Measurements from ENCODE around the gene ZNF462.

- TF ChIP-seq CTCF (IDR thresholded peaks at IDR 0.05) (no peak), POLR2A (IDR thresholded peaks at IDR 0.05) (no peak)
These were observed 99.8 kb downstream of the ZNF462 start for GRCh38 chr9:106962615-106963363.
